ENCODE data around the gene ZNF333.
"Not testable (repeated sequence)": the region's sequence is repeated elsewhere in the genome, so short reads cannot be mapped to it uniquely, and the experiment has no call there.

The ZNF333 gene

DNA sequence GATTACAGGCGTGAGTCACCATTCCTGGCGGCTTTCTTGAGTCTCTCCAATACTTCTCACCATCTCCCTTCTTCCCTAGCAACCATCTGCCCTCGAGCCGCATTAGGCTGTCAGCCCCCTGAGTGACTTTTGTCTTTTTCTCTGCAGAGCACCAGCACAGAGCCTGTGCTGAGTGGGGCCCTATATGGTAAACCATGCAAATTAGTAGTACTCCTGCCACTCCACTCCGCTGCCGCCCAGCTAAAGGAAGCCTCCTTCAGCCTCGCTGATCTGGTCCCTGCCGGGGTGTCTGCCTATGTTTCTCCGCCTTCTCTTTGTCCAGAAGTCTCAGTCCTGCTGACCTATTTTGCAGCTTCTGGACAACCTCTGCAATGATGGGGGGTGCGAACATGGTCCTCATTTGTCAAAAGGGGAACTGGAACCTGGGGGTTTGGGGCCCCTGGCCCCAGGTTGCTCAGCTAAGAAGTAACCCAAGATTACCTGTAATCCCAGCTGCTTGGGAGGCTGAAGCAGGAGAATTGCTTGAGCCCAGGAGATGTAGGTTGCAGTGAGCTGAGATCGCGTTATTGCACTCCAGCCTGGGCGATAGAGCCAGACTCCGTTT, 90.9 kb downstream of the ZNF333 start:
- FAIRE-seq, result peak; percentile 68
- not testable (repeated sequence) for DNase-seq (ENCODE audit: insufficient read length, low spot score)
- TF ChIP-seq SPI1 (IDR thresholded peaks at IDR 0.05; ENCODE audit: low read depth, low read length), result peak; percentile 97

DNA sequence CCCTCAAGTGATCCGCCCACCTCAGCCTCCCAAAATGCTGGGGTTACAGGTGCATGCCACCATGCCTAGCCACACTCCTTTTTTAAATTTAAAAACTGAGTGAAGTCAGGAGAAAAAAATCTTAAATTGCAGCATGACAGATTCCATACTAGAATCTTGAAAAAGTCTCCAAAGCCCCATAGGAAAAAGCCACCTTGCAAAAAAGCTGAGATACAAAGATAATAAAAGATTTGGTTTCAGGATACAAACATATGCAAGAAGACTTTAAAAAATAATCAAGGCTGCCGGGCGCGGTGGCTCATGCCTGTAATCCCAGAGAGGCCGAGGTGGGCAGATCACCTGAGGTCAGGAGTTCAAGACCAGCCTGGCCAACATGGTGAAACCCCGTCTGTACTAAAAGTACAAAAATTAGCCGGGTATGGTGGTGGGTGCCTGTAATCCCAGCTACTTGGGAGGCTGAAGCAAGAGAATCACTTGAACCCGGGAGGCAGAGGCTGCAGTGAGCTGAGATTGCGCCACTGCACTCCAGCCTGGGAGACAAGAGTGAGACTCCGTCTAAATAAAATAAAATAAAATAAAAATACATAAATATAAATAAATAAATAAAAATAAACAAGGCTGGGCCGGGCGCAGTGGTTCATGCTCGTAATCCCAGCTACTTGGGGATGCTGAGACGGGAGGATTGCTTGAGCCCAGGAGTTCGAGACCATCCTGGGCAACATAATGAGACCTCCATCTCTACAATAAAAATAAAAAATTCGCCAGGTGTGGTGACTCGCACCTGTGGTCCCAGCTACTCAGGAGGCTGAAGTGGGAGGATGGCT, 92.1 kb downstream of the ZNF333 start:
- not testable (repeated sequence) for DNase-seq (ENCODE audit: insufficient read length, low spot score); FAIRE-seq

DNA sequence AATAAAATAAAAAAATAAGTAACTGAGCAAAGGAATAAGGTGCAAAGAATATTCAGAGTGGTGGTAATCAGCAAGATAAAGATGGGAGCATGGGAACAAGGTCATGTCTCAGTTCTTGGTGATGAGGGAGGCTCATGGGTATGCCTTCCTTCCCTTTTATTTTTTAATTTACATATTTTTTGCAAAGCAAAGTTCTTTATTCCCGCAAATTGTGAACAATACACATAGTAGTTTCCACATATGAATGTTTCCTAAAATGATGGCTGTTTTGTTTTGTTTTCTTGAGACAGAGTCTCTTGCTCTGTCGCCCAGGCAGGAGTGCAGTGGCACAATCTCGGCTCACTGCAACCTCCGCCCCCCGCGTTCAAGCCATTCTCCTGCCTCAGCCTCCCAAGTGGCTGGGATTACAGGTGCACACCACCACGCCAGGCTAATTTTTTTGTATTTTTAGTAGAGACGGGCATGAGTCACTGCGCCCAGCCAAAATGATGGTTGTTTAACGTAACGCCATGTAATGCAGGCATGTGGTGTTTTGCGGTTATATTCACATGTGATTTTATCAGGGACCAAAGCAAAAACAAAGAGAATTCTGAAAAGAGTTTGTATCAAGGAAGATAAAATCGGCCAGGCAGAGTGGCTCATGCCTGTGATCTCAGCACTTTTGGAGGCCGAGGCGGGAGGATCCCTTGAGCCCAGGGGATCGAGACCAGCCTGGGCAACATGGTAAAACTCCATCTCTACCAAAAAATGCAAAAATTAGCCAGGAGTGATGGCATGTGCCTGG, 93.0 kb downstream of the ZNF333 start:
- TF ChIP-seq POU2F2 (IDR thresholded peaks at IDR 0.05; ENCODE audit: low read depth, low read length) (no peak), SPI1 (IDR thresholded peaks at IDR 0.05; ENCODE audit: low read depth, low read length) (no peak), POLR2A (IDR thresholded peaks at IDR 0.05; ENCODE audit: low read depth, low read length) (no peak), POLR2AphosphoS5 (IDR thresholded peaks at IDR 0.05; ENCODE audit: low read depth, low read length) (no peak), PAX5 (IDR thresholded peaks at IDR 0.05; ENCODE audit: insufficient read depth, low read length, severe bottlenecking) (no peak), TAF1 (IDR thresholded peaks at IDR 0.05; ENCODE audit: low read depth, low read length) (no peak)
- DNase-seq (ENCODE audit: insufficient read length, low spot score), result no peak
- no peak for FAIRE-seq
